K562 (cell line): Measurements from ENCODE around the gene SDC3. TPM values are rescaled to one million over a fixed set of nuclear protein-coding genes. Genes with fewer than 3 reads are reported as not detected.
A peak's percentile ranks its signal among the peaks of the same experiment; 100 is the strongest.

Source experiments
- ATAC-seq: fragments of 200-7000 bp; cut with Tn5 transposase; 3 replicates; pipeline ENCODE4 v1.9.1; 2020; ENCODE audit warnings: moderate library complexity
- BruUV-seq: library from RNA; stranded (reverse); fragments of 400-500 nt; replicated peaks from 2 replicates; lab custom pipeline; 2021; lab: Mats Ljungman, UMichigan
- CTCF ChIA-PET: fragments of 300-600 bp; formaldehyde crosslinking; extraction: SDS; loops from one replicate; lab custom pipeline; 2021; ENCODE audit warnings: low intra/inter-chr PET ratio; lab: Yijun Ruan, JAX
- POLR2A ChIA-PET: fragments of 300-600, 350-650 bp; sonication (Branson Sonifier 250); formaldehyde crosslinking; extraction: SDS; loops from one replicate; lab custom pipeline; 2021; ENCODE audit warnings: antibody characterized with exemption, inconsistent platforms; lab: Yijun Ruan, JAX
- DNase-seq, 4 experiments: peaks; one replicate each; pipeline versions ENCODE4 v3.0.0 to v3.0.0-alpha.2; 2011 to 2018; ENCODE audit warnings: low spot score in 3 of 4, mixed read lengths in 3 of 4; ENCODE audit errors: extremely low read depth in 1 of 4
- FAIRE-seq: peaks from 2 replicates; lab custom pipeline; 2011; peaks lifted over from hg19 to GRCh38; lab: Jason Lieb, UNC
- H2AFZ ChIP-seq: 2 replicates; pipeline ENCODE4 v1.6.0; 2011; ENCODE audit warnings: low read depth, low read length, control low read depth, inconsistent platforms
- H3K27ac ChIP-seq: fragments of 200-600 bp; 3 replicates; pipeline ENCODE4 v1.8.0; 2011; ENCODE audit warnings: low read depth, mild to moderate bottlenecking, control low read depth, inconsistent platforms, low read length, moderate library complexity, mixed read lengths; ENCODE audit errors: extremely low read depth
- H3K27me3 ChIP-seq, 2 experiments: fragments of 300-600 bp in 1 of 2; 2 replicates in 1 of 2; 3 replicates in 1 of 2; pipeline versions ENCODE4 v1.6.0 to v1.8.0; 2011; ENCODE audit warnings: inconsistent platforms in 2 of 2, low read length in 2 of 2, mild to moderate bottlenecking in 1 of 2, mixed read lengths in 1 of 2, moderate library complexity in 1 of 2; ENCODE audit not compliant: control insufficient read depth in 2 of 2, insufficient read depth in 2 of 2
- H3K36me3 ChIP-seq: fragments of 300-600 bp; 3 replicates; pipeline ENCODE4 v1.8.0; 2011; ENCODE audit warnings: mild to moderate bottlenecking, low read length, inconsistent platforms; ENCODE audit not compliant: control insufficient read depth, insufficient read depth
- H3K4me1 ChIP-seq, 2 experiments: fragments of 200-600 bp in 1 of 2; replicated peaks in 1 of 2; 2 replicates in 1 of 2; 3 replicates in 1 of 2; pipeline versions ENCODE4 v1.5.1 to v1.8.0; 2011; ENCODE audit warnings: inconsistent platforms in 2 of 2, low read length in 2 of 2, mild to moderate bottlenecking in 1 of 2, mixed read lengths in 1 of 2, moderate library complexity in 1 of 2; ENCODE audit not compliant: control insufficient read depth in 2 of 2, insufficient read depth in 2 of 2
- H3K4me2 ChIP-seq: 2 replicates; pipeline ENCODE4 v1.6.1; 2011; ENCODE audit warnings: low read length, control low read depth, inconsistent platforms, mixed read lengths; ENCODE audit not compliant: insufficient read depth
- H3K4me3 ChIP-seq: fragments of 200-600 bp; sonication (generic), shearing (Covaris generic); 2 replicates; pipeline ENCODE4 v1.5.1; 2016; ENCODE audit warnings: control low read depth, inconsistent platforms
- H3K79me2 ChIP-seq: fragments of 200-600 bp; 3 replicates; pipeline ENCODE4 v1.8.0; 2011; ENCODE audit warnings: low read length, inconsistent platforms; ENCODE audit not compliant: control insufficient read depth, insufficient read depth
- H3K9ac ChIP-seq, 2 experiments: 2 replicates each; pipeline versions ENCODE4 v1.6.0 to v1.6.1; 2011; ENCODE audit warnings: low read depth in 2 of 2, low read length in 2 of 2, control low read depth in 1 of 2, inconsistent platforms in 1 of 2, mild to moderate bottlenecking in 1 of 2, mixed read lengths in 1 of 2; ENCODE audit not compliant: insufficient read depth in 1 of 2
- H3K9me1 ChIP-seq: one replicate; pipeline ENCODE4 v1.6.0; 2011; ENCODE audit warnings: inconsistent platforms, mild to moderate bottlenecking, low read length, moderate library complexity; ENCODE audit not compliant: control insufficient read depth, insufficient read depth
- H3K9me3 ChIP-seq: replicated peaks from 2 replicates; pipeline ENCODE4 v1.5.1; 2011; ENCODE audit warnings: low read depth, low read length, inconsistent platforms; ENCODE audit not compliant: control insufficient read depth, insufficient read depth
- H4K20me1 ChIP-seq: replicated peaks from 2 replicates; pipeline ENCODE4 v1.6.1; 2011; ENCODE audit warnings: low read length, inconsistent platforms, mixed read lengths; ENCODE audit not compliant: control insufficient read depth, insufficient read depth
- HDAC2 ChIP-seq: fragments of 450-650 bp; IDR thresholded peaks from 2 replicates; pipeline ENCODE4 v1.6.1; 2016; ENCODE audit warnings: mild to moderate bottlenecking
- JUNB ChIP-seq: fragments of 450-650 bp; formaldehyde crosslinking; conservative IDR thresholded peaks from 2 replicates; pipeline ENCODE4 v1.4.0; 2020; ENCODE audit warnings: mild to moderate bottlenecking
- MEIS2 ChIP-seq: fragments of 450-650 bp; IDR thresholded peaks from 2 replicates; pipeline ENCODE4 v1.6.1; 2014; ENCODE audit warnings: mild to moderate bottlenecking; ENCODE audit not compliant: partially characterized antibody
- NR1H2 ChIP-seq: sonication (generic); formaldehyde crosslinking; IDR thresholded peaks from 2 replicates; pipeline ENCODE4 v1.4.0; 2020; ENCODE audit warnings: mild to moderate bottlenecking, missing genetic modification reagents
- PTTG1 ChIP-seq: fragments of 450-650 bp; IDR thresholded peaks from 2 replicates; pipeline ENCODE4 v1.6.1; 2016; ENCODE audit warnings: low read depth, mild to moderate bottlenecking, missing genetic modification characterization, missing compliant biosample characterization
- RFX7 ChIP-seq: fragments of 250-450 bp; sonication (Bioruptor Pico); IDR thresholded peaks from 2 replicates; pipeline ENCODE4 v1.5.1; 2021; ENCODE audit warnings: mild to moderate bottlenecking
- SRF ChIP-seq, 2 experiments: fragments of 250-450, 450-650 bp in 1 of 2; sonication (Bioruptor Pico) in 1 of 2; sonication (generic) in 1 of 2; formaldehyde crosslinking; IDR thresholded peaks; 2 replicates each; pipeline versions ENCODE4 v1.5.0 to v1.5.1; 2020 to 2022; ENCODE audit warnings: mild to moderate bottlenecking in 1 of 2, missing genetic modification reagents in 1 of 2
- THRB ChIP-seq: fragments of 450-650 bp; formaldehyde crosslinking; conservative IDR thresholded peaks from 2 replicates; pipeline ENCODE4 v1.4.0; 2022; ENCODE audit warnings: mild to moderate bottlenecking, missing genetic modification characterization
- TSHZ1 ChIP-seq: fragments of 250-450 bp; sonication (Bioruptor Pico); IDR thresholded peaks from 2 replicates; pipeline ENCODE4 v1.4.0; 2020; ENCODE audit warnings: mild to moderate bottlenecking, moderate library complexity
- ZNF133 ChIP-seq: fragments of 250-450 bp; sonication (Bioruptor Pico); IDR thresholded peaks from 2 replicates; pipeline ENCODE4 v1.4.0; 2020; ENCODE audit warnings: mild to moderate bottlenecking
- ZNF174 ChIP-seq: fragments of 250-450 bp; sonication (Bioruptor Pico); IDR thresholded peaks from 2 replicates; pipeline ENCODE4 v1.4.0; 2020; ENCODE audit warnings: mild to moderate bottlenecking
- ZNF668 ChIP-seq: fragments of 250-450 bp; sonication (Bioruptor Pico); IDR thresholded peaks from 2 replicates; pipeline ENCODE4 v1.8.0; 2022; ENCODE audit warnings: mild to moderate bottlenecking, inconsistent platforms
- WGBS: fragments of 100-300 bp; shearing (Covaris generic); methylation state at CpG from one replicate; pipeline ENCODE4 v1.1.6; 2016; ENCODE audit warnings: low coverage, mixed read lengths; ENCODE audit not compliant: insufficient coverage; ENCODE audit errors: missing lambda C conversion rate; 5-methylcytosine and 5-hydroxymethylcytosine counted together
- in situ Hi-C: fragments of 300-500 bp; cut with MboI; formaldehyde crosslinking; loops from 4 replicates; pipeline ENCODE4 v1.15.0; 2018; ENCODE audit warnings: inconsistent platforms, mixed read lengths
- intact Hi-C: fragments of 100-400 bp; cut with micrococcal nuclease; formaldehyde crosslinking; loops from 2 replicates; pipeline ENCODE4 v1.14.2; 2022
- polyA plus RNA-seq, 8 experiments: library from polyadenylated mRNA; depleted of rRNA in 4 of 8; stranded (reverse) in 5 of 8; unstranded in 3 of 8; fragments of >200 nt; fragmentation: Nextera tagmentation in 2 of 8; fragmentation: Illumina TruSeq in 1 of 8; extraction: Ambion mirVana in 2 of 8; extraction: Trizol in 1 of 8; gene quantifications; 2 replicates each; pipeline versions ENCODE4 v1.2.1 to v1.2.3, GENCODE V29; 2011 to 2014; ENCODE audit warnings: inconsistent platforms in 1 of 8, missing spikeins in 1 of 8
- total RNA-seq, 7 experiments: library from RNA; depleted of rRNA in 6 of 7; stranded (reverse); fragments of >200 nt in 6 of 7; fragmentation: Illumina TruSeq in 2 of 7; extraction: Trizol in 2 of 7; gene quantifications; 2 replicates each; pipeline versions ENCODE4 v1.2.1 to v1.2.3, GENCODE V29; 2011 to 2021; ENCODE audit warnings: low replicate concordance in 1 of 7
- TF ChIP-seq, protein P1 (sequence below): fragments of 450-650 bp; formaldehyde crosslinking; IDR thresholded peaks from 2 replicates; pipeline ENCODE4 v1.4.0; 2020; ENCODE audit warnings: mild to moderate bottlenecking
- TF ChIP-seq, protein P2 (sequence below): fragments of 450-650 bp; IDR thresholded peaks from 2 replicates; pipeline ENCODE4 v1.6.1; 2016; ENCODE audit warnings: missing biosample characterization, missing genetic modification characterization

SDC3 gene
- total and polyA plus RNA-seq, 9 of the 15 experiments (the other 6 are each of a cell fraction or from before 2014, with no cell fraction given) = 0.38 to 44.1 (median 12.1) TPM

GRCh38 chr1:30929135-30929889 is 20.8 kb upstream of the SDC3 start:
- ATAC-seq (peak; percentile 92), FAIRE-seq (peak; percentile 87), DNase-seq (peak; percentile 74 to 79 (median 78))
- BruUV-seq = no TSS peak
- no peaks in the 10 kb centered on the region for H3K27me3 ChIP-seq
- 35% methylated on average over 6 of the region's 6 CpGs for WGBS
- POLR2A ChIA-PET = interaction anchor here (0.7 to 1.9 kb wide), 6 partner anchors 9 to 202 kb away, joined by 3 to 22 read pairs (median 5); no protein-coding TSS in a partner anchor
- no peaks in the 10 kb centered on the region; a peak in 2 of 5 replicates for H3K4me1 ChIP-seq
- CTCF ChIA-PET = interaction anchor here (0.6 to 3.7 kb wide), 6 partner anchors 18 to 494 kb away, joined by 3 to 35 read pairs (median 4); no protein-coding TSS in a partner anchor
- no peak overlapping the region for H2AFZ ChIP-seq
- H3K9me3 ChIP-seq = no peaks in the 10 kb centered on the region
- H3K27ac ChIP-seq = no peak overlapping the region
- H3K79me2 ChIP-seq = no peaks in the 10 kb centered on the region
- H3K4me2 ChIP-seq = no peak overlapping the region
- no peaks in the 10 kb centered on the region for H4K20me1 ChIP-seq
- no peaks in the 10 kb centered on the region for H3K9me1 ChIP-seq
- no peak overlapping the region for H3K4me3 ChIP-seq
- intact Hi-C loops = loop anchor here (1.0 kb wide), 3 partner anchors 18 to 150 kb away; no protein-coding TSS in a partner anchor
- peak overlapping the region in 1 of 2 experiments; percentile 14; a peak in 1 of 4 replicates for H3K9ac ChIP-seq
- in situ Hi-C loops = no loop called here
- peaks cover 31% of the 10 kb centered on the region; the same call in 2 of the 3 replicates for H3K36me3 ChIP-seq
- TF ChIP-seq ZNF133 (CRISPR knock-in tag) (no peak), HDAC2 (peak; percentile 21; the same call in 1 of the 2 replicates), ZNF174 (CRISPR knock-in tag) (no peak), NR1H2 (no peak), SRF (CRISPR knock-in tag; IDR thresholded peaks at IDR 0.05) (peak in 1 of 2 experiments; percentile 37; a peak in 1 of 4 replicates), ZNF668 (CRISPR knock-in tag) (no peak), PTTG1 (no peak), TSHZ1 (no peak), JUNB (CRISPR knock-in tag) (no peak), RFX7 (CRISPR knock-in tag) (no peak), THRB (CRISPR knock-in tag) (0 out of 2 replicates have a peak, but pooled peaks have one; percentile 14), MEIS2 (no peak)
- TF ChIP-seq, protein P1, sequence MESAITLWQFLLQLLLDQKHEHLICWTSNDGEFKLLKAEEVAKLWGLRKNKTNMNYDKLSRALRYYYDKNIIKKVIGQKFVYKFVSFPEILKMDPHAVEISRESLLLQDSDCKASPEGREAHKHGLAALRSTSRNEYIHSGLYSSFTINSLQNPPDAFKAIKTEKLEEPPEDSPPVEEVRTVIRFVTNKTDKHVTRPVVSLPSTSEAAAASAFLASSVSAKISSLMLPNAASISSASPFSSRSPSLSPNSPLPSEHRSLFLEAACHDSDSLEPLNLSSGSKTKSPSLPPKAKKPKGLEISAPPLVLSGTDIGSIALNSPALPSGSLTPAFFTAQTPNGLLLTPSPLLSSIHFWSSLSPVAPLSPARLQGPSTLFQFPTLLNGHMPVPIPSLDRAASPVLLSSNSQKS (CRISPR knock-in tag) = no peak
- TF ChIP-seq, protein P2, sequence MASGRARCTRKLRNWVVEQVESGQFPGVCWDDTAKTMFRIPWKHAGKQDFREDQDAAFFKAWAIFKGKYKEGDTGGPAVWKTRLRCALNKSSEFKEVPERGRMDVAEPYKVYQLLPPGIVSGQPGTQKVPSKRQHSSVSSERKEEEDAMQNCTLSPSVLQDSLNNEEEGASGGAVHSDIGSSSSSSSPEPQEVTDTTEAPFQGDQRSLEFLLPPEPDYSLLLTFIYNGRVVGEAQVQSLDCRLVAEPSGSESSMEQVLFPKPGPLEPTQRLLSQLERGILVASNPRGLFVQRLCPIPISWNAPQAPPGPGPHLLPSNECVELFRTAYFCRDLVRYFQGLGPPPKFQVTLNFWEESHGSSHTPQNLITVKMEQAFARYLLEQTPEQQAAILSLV = no peak
